ENCODE data around the gene RNF180.
"Not testable (repeated sequence)": the region's sequence is repeated elsewhere in the genome, so short reads cannot be mapped to it uniquely, and the experiment has no call there.

The RNF180 gene

DNA sequence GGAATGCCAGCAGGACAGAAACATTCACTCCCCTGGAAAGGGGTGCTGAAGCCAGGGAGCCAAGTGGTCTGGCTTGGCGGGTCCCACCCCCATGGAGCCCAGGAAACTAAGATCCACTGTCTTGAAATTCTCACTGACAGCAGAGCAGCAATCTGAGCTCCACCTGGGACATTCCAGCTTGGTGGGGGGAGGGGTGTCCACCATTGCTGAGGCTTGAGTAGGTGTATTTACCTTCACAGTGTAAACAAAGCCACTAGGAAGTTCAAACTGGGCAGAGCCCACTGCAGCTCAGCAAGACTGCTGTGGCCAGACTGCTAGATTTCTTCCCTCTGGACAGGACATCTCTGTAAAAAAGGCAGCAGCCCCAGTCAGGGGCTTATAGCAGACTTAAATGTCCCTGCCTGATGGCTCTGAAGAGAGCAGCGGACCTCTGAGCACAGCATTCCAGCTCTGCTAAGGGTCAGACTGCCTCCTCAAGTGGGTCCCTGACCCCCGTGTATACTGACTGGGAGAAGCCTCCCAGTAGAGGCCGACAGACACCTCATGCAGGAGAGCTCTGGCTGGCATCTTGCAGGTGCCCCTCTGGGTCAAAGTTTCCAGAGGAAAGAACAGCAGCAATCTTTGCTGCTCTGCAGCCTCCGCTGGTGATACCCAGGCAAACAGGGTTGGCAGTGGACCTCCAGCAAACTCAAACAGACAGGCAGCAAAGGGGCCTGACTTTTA is 241.6 kb downstream of the RNF180 start:
- not testable (repeated sequence) for DNase-seq

DNA sequence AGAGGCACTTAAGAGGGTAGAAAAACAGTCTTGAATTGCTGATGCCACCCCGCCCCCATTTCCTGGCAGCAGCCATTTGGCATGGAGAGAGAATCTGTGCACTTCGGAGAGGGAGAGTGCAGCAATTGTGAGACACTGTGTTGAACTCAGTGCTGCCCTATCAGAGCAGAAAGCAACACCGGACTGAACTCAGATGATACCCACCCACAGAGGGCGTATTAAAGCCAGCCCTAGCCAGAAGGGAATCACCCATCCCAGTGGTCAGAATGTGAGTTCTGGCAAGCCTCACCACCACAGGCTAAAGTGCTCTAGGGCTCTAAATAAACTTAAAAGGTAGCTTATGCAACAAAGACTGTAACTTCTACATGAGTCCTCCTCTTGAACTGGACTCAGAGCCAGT is 251.7 kb downstream of the RNF180 start:
- DNase-seq: peak; percentile 5

DNA sequence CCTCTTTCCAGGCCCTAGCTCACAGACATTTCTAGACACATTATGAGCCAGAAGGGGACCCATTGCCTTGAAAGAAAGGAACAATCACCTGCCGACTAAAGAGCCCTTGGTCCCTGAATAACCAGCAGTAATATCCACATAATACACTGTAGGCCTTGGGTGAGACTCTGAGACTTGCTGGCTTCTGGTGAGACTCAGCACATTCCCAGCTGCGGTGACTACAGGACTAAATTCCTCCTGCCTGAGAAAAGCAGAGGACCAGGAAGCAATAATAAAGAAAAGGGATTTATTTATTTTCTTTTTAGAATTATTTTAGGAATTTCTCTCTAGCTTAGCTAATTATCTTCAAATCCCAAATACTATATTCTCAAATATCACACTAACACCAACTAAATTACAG is 252.4 kb downstream of the RNF180 start:
- no peak for DNase-seq

Measured in RPMI8226 (cell line).